ENCODE data around the gene RFC3. TPM values are rescaled to one million over a fixed set of nuclear protein-coding genes. Genes with fewer than 3 reads are reported as not detected.
"Not testable (repeated sequence)": the region's sequence is repeated elsewhere in the genome, so short reads cannot be mapped to it uniquely, and the experiment has no call there.

RFC3 gene
- total and polyA plus RNA-seq, 2 experiments from 2014 or later = 11.5 to 17.7 TPM

DNA sequence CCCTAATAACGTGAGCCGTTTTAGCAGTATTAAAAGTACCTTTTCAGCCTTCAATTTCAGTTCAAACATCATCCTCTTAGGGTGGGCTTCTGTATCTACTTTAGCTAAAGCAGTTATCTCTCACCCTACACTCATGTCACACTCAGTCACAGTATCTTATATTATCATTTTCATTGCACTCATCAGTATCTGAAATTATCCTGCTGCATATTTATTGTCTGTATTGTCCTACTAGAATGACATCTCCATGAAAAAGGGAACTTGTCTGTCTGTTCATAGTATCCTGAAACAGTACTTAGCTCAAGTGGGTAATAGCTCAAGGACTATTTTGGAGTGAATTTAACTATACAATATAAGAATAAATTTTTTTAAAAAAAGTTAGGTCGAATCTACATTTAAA lies 19.9 kb upstream of the RFC3 start:
- no peaks in the 10 kb centered on the region for H3K9me2 ChIP-seq (ENCODE audit: insufficient read depth)
- no peak overlapping the region for H3K27ac ChIP-seq
- H3F3A ChIP-seq (ENCODE audit: insufficient read depth) = no peaks in the 10 kb centered on the region
- H2AFZ ChIP-seq = peak overlapping the region; percentile 70
- H3K36me3 ChIP-seq (ENCODE audit: low read depth) = no peaks in the 10 kb centered on the region
- H4K20me1 ChIP-seq (ENCODE audit: insufficient read depth) = no peaks in the 10 kb centered on the region
- H3K4me1 ChIP-seq (ENCODE audit: insufficient read depth) = peaks cover 18% of the 10 kb centered on the region
- H3K27me3 ChIP-seq (replicated peaks; ENCODE audit: insufficient read depth) = no peaks in the 10 kb centered on the region
- 17 to 21% methylated on average over 3 of the region's 3 CpGs for WGBS, 2 experiments (ENCODE audit: low coverage in 1 of 2, low lambda C conversion rate in 2 of 2, missing lambda C conversion rate in 2 of 2)
- DNase-seq = no peak
- peak overlapping the region; percentile 68 for H3K4me3 ChIP-seq
- in situ Hi-C loops (cut with MboI) = no loop called here
- no peak overlapping the region for H3K9ac ChIP-seq
- H3K4me2 ChIP-seq (ENCODE audit: unreplicated experiment) = peak overlapping the region; percentile 63
- H3K79me2 ChIP-seq (ENCODE audit: insufficient read depth) = no peaks in the 10 kb centered on the region
- H3K9me3 ChIP-seq (ENCODE audit: low read depth) = no peaks in the 10 kb centered on the region
- TF ChIP-seq EZH2 (IDR thresholded peaks at IDR 0.05; ENCODE audit: insufficient read depth, poor library complexity, severe bottlenecking) = no peak
- TF ChIP-seq EZH2phosphoT487 (IDR thresholded peaks at IDR 0.05; ENCODE audit: insufficient read depth, low read depth) = no peak

DNA sequence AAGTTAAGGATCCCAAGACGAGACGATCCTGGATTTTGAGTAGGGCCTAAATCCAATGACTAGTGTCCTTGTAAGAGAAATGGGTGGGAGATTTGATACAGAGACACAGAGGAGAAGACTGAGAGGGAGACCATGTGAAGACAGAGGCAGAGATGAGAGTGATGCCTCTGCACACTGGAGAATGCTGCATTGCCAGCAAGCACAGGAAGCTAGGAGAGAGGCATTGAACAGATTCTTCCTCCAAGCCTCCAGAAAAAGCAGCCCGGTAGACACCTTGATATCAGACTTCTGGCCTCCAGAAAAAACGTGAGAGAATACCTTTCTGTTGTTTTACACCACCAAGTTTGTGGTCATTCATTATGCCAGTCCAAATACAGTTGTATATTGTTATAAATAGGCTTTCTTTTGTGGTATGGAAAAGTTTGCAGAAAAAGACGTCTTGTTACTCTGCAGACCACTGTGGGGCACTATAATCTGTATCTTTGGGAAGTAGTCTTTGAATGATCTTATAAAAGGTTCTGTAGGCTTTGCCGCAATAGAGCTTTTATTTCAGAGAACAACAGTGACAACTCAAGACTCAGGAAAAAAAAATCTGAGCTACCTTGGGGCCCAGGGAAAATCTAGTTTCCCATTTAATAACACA lies 17.9 kb upstream of the RFC3 start:
- Histone ChIP-seq H3K9me3 (ENCODE audit: low read depth) (no peaks in the 10 kb centered on the region), H3F3A (ENCODE audit: insufficient read depth) (no peaks in the 10 kb centered on the region), H3K9me2 (ENCODE audit: insufficient read depth) (no peaks in the 10 kb centered on the region), H3K4me3 (peak overlapping the region; percentile 31; the same call in 1 of the 2 replicates), H3K4me1 (ENCODE audit: insufficient read depth) (0 out of 2 replicates have a peak, but pooled peaks cover 10% of the 10 kb centered on the region), H3K9ac (no peak overlapping the region), H3K4me2 (ENCODE audit: unreplicated experiment) (peak overlapping the region; percentile 50), H3K27me3 (replicated peaks; ENCODE audit: insufficient read depth) (no peaks in the 10 kb centered on the region), H4K20me1 (ENCODE audit: insufficient read depth) (no peaks in the 10 kb centered on the region), H3K79me2 (ENCODE audit: insufficient read depth) (no peaks in the 10 kb centered on the region), H3K36me3 (ENCODE audit: low read depth) (no peaks in the 10 kb centered on the region), H3K27ac (no peak overlapping the region), H2AFZ (peak overlapping the region; percentile 60)
- TF ChIP-seq EZH2 (IDR thresholded peaks at IDR 0.05; ENCODE audit: insufficient read depth, poor library complexity, severe bottlenecking) = no peak
- no peak for TF ChIP-seq EZH2phosphoT487 (IDR thresholded peaks at IDR 0.05; ENCODE audit: insufficient read depth, low read depth)
- in situ Hi-C loops (cut with MboI) = loop anchor here (25.0 kb wide), 1 partner anchor 1362 kb away; no protein-coding TSS in a partner anchor
- DNase-seq = peak; percentile 63
- WGBS, 2 experiments (ENCODE audit: low coverage in 1 of 2, low lambda C conversion rate in 2 of 2, missing lambda C conversion rate in 2 of 2) = 34% methylated on average over 6 of the region's 6 CpGs

GRCh38 chr13:33800646-33801186 lies 17.2 kb upstream of the RFC3 start:
- no peaks in the 10 kb centered on the region for H3K79me2 ChIP-seq (ENCODE audit: insufficient read depth)
- peak overlapping the region; percentile 60 for H2AFZ ChIP-seq
- H3K9me2 ChIP-seq (ENCODE audit: insufficient read depth) = no peaks in the 10 kb centered on the region
- H3K9me3 ChIP-seq (ENCODE audit: low read depth) = no peaks in the 10 kb centered on the region
- H3K36me3 ChIP-seq (ENCODE audit: low read depth) = no peaks in the 10 kb centered on the region
- H3K4me2 ChIP-seq (ENCODE audit: unreplicated experiment) = peak overlapping the region; percentile 50
- in situ Hi-C loops (cut with MboI) = loop anchor here (25.0 kb wide), 1 partner anchor 1362 kb away; no protein-coding TSS in a partner anchor
- H3K27ac ChIP-seq = no peak overlapping the region
- H3K4me1 ChIP-seq (ENCODE audit: insufficient read depth) = 0 out of 2 replicates have a peak, but pooled peaks cover 10% of the 10 kb centered on the region
- peak overlapping the region; percentile 31; the same call in 1 of the 2 replicates for H3K4me3 ChIP-seq
- 0 out of 2 replicates have a peak, but pooled peaks cover 3% of the 10 kb centered on the region for H3K27me3 ChIP-seq (replicated peaks; ENCODE audit: insufficient read depth)
- H4K20me1 ChIP-seq (ENCODE audit: insufficient read depth) = no peaks in the 10 kb centered on the region
- H3K9ac ChIP-seq = no peak overlapping the region
- no peak for DNase-seq
- WGBS, 2 experiments (ENCODE audit: low coverage in 1 of 2, low lambda C conversion rate in 2 of 2, missing lambda C conversion rate in 2 of 2) = 11 to 19% methylated on average over 3 of the region's 3 CpGs
- H3F3A ChIP-seq (ENCODE audit: insufficient read depth) = no peaks in the 10 kb centered on the region
- TF ChIP-seq EZH2 (IDR thresholded peaks at IDR 0.05; ENCODE audit: insufficient read depth, poor library complexity, severe bottlenecking) (no peak), EZH2phosphoT487 (IDR thresholded peaks at IDR 0.05; ENCODE audit: insufficient read depth, low read depth) (no peak)

GRCh38 chr13:33806470-33807248 lies 11.3 kb upstream of the RFC3 start:
- WGBS, 2 experiments (ENCODE audit: low coverage in 1 of 2, low lambda C conversion rate in 2 of 2, missing lambda C conversion rate in 2 of 2) = 67 to 69% methylated on average over 8 of the region's 8 CpGs
- H3K9ac ChIP-seq = no peak overlapping the region
- no peaks in the 10 kb centered on the region for H3K36me3 ChIP-seq (ENCODE audit: low read depth)
- H2AFZ ChIP-seq = no peak overlapping the region
- DNase-seq = no peak
- in situ Hi-C loops (cut with MboI) = loop anchor here (25.0 kb wide), 1 partner anchor 1356 kb away; no protein-coding TSS in a partner anchor
- H3K79me2 ChIP-seq (ENCODE audit: insufficient read depth) = no peaks in the 10 kb centered on the region
- H4K20me1 ChIP-seq (ENCODE audit: insufficient read depth) = no peaks in the 10 kb centered on the region
- no peak overlapping the region for H3K27ac ChIP-seq
- no peak overlapping the region for H3K4me3 ChIP-seq
- TF ChIP-seq EZH2phosphoT487 (IDR thresholded peaks at IDR 0.05; ENCODE audit: insufficient read depth, low read depth) (no peak), EZH2 (IDR thresholded peaks at IDR 0.05; ENCODE audit: insufficient read depth, poor library complexity, severe bottlenecking) (no peak)
- H3K4me2 ChIP-seq (ENCODE audit: unreplicated experiment) = no peak overlapping the region
- H3F3A ChIP-seq (ENCODE audit: insufficient read depth) = no peaks in the 10 kb centered on the region
- 0 out of 2 replicates have a peak, but pooled peaks cover 11% of the 10 kb centered on the region for H3K27me3 ChIP-seq (replicated peaks; ENCODE audit: insufficient read depth)
- H3K4me1 ChIP-seq (ENCODE audit: insufficient read depth) = no peaks in the 10 kb centered on the region
- H3K9me3 ChIP-seq (ENCODE audit: low read depth) = no peaks in the 10 kb centered on the region
- no peaks in the 10 kb centered on the region for H3K9me2 ChIP-seq (ENCODE audit: insufficient read depth)

DNA sequence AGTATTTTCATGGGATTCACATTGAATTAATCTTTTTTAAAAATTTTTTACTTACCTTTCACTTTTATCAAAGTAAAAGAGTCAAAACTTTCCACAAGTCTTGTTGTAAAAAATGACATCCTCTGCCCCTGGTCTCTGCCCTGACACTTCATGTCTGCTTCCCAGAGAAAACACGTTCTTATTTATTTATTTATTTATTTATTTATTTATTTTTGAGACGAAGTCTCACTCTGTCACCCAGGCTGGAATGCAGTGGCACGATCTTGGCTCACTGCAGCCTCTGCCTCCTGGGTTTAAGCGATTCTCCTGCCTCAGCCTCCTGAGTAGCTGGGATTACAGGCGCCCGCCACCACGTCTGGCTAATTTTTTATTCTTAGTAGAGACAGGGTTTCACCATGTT lies 5.1 kb upstream of the RFC3 start:
- WGBS, 2 experiments (ENCODE audit: low coverage in 1 of 2, low lambda C conversion rate in 2 of 2, missing lambda C conversion rate in 2 of 2) = 80 to 85% methylated on average over 7 of the region's 7 CpGs
- H4K20me1 ChIP-seq (ENCODE audit: insufficient read depth); H3K4me1 ChIP-seq (ENCODE audit: insufficient read depth); H3K36me3 ChIP-seq (ENCODE audit: low read depth); H3K4me3 ChIP-seq; H2AFZ ChIP-seq; H3K27ac ChIP-seq; H3K9me2 ChIP-seq (ENCODE audit: insufficient read depth); H3F3A ChIP-seq (ENCODE audit: insufficient read depth); H3K27me3 ChIP-seq (replicated peaks; ENCODE audit: insufficient read depth); DNase-seq; H3K9me3 ChIP-seq (ENCODE audit: low read depth); H3K79me2 ChIP-seq (ENCODE audit: insufficient read depth); H3K9ac ChIP-seq; H3K4me2 ChIP-seq (ENCODE audit: unreplicated experiment): not testable (repeated sequence)
- in situ Hi-C loops (cut with MboI) = loop anchor here (25.0 kb wide), 1 partner anchor 1349 kb away; no protein-coding TSS in a partner anchor

All from GM23248 (cell line).